Hepatocyte (in vitro differentiated cells): Measurements from ENCODE around the gene PTPN1. TPM values are rescaled to one million over a fixed set of nuclear protein-coding genes. Genes with fewer than 3 reads are reported as not detected.

Source experiments
- DNase-seq: peaks from one replicate; pipeline ENCODE4 v3.0.0-alpha.2; 2016; ENCODE audit warnings: low spot score
- H2AFZ ChIP-seq: fragments of 200-600 bp; sonication (generic); 2 replicates; pipeline ENCODE4 v1.6.0; 2016; ENCODE audit warnings: antibody characterized with exemption, mild to moderate bottlenecking
- H3K27ac ChIP-seq: fragments of 200-600 bp; sonication (generic); 2 replicates; pipeline ENCODE4 v1.5.1; 2016; ENCODE audit warnings: mild to moderate bottlenecking
- H3K27me3 ChIP-seq: fragments of 200-600 bp; sonication (generic); 2 replicates; pipeline ENCODE4 v1.6.1; 2016
- H3K36me3 ChIP-seq: fragments of 200-600 bp; sonication (generic); replicated peaks from 2 replicates; pipeline ENCODE4 v1.5.1; 2016; ENCODE audit warnings: low read depth; ENCODE audit not compliant: insufficient read depth
- H3K4me1 ChIP-seq: fragments of 200-600 bp; sonication (generic); 2 replicates; pipeline ENCODE4 v1.5.1; 2016; ENCODE audit warnings: mild to moderate bottlenecking, moderate library complexity; ENCODE audit not compliant: insufficient read depth
- H3K4me2 ChIP-seq: fragments of 200-600 bp; sonication (generic); 2 replicates; pipeline ENCODE4 v1.6.0; 2016
- H3K4me3 ChIP-seq: fragments of 200-600 bp; sonication (generic); 2 replicates; pipeline ENCODE4 v1.5.1; 2016; ENCODE audit warnings: mild to moderate bottlenecking
- H3K79me2 ChIP-seq: fragments of 200-600 bp; sonication (generic); 2 replicates; pipeline ENCODE4 v1.6.0; 2017; ENCODE audit warnings: mild to moderate bottlenecking
- H3K9me2 ChIP-seq: fragments of 200-600 bp; sonication (generic); replicated peaks from 2 replicates; pipeline ENCODE4 v1.6.0; 2017; ENCODE audit warnings: mild to moderate bottlenecking; ENCODE audit not compliant: insufficient read depth
- H3K9me3 ChIP-seq: fragments of 200-600 bp; sonication (generic); 2 replicates; pipeline ENCODE4 v1.5.1; 2016; ENCODE audit warnings: low read depth, mild to moderate bottlenecking
- H4K20me1 ChIP-seq: fragments of 200-600 bp; sonication (generic); 2 replicates; pipeline ENCODE4 v1.6.0; 2016; ENCODE audit warnings: mild to moderate bottlenecking; ENCODE audit not compliant: insufficient read depth, poor library complexity, severe bottlenecking
- EZH2 ChIP-seq: fragments of 200-600 bp; sonication (generic); IDR thresholded peaks from 2 replicates; pipeline ENCODE4 v1.6.1; 2016; ENCODE audit warnings: antibody characterized with exemption, mild to moderate bottlenecking, borderline replicate concordance
- EZH2phosphoT487 ChIP-seq: fragments of 200-600 bp; sonication (generic); IDR thresholded peaks from one replicate; pipeline ENCODE4 v1.6.1; 2018; ENCODE audit warnings: antibody characterized with exemption, mild to moderate bottlenecking, low read depth, moderate library complexity; ENCODE audit not compliant: unreplicated experiment, severe bottlenecking
- WGBS: methylation state at CpG from one replicate; pipeline ENCODE4 v1.1.6; 2016; ENCODE audit warnings: low lambda C conversion rate; ENCODE audit errors: missing lambda C conversion rate; 5-methylcytosine and 5-hydroxymethylcytosine counted together
- polyA plus RNA-seq: library from polyadenylated mRNA; unstranded; fragments of >200 nt; fragmentation: Nextera tagmentation; extraction: Ambion mirVana; gene quantifications from 2 replicates; pipeline ENCODE4 v1.2.1, GENCODE V29; 2016
- total RNA-seq: library from RNA; depleted of rRNA; stranded (reverse); fragments of >200 nt; gene quantifications from 2 replicates; pipeline ENCODE4 v1.2.3, GENCODE V29; 2014
- TF ChIP-seq, protein P1 (sequence below): fragments of 200-600 bp; sonication (generic); IDR thresholded peaks from 2 replicates; pipeline ENCODE4 v1.5.1; 2016; ENCODE audit warnings: antibody characterized with exemption, mild to moderate bottlenecking; ENCODE audit not compliant: poor library complexity

Gene PTPN1
- total and polyA plus RNA-seq, 2 experiments from 2014 or later: 22.0 to 32.1 TPM

DNA sequence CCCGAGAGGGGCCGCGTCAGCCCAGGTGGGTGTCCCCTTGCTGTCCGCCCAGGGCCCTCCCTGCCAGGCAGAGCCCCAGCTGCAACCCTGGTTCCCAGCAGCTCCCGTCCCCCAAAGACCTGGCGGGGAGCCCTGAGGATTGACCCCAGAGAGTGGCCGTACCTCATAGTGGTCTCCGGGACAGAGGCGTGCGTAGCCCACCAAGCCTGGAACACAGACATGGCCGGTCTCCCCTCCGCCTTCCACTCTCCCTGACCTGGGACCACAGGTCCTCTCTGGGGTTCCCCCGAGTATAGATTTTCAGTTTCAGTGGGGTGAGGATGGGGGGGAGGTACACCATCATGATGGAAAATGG is 98.5 kb downstream of the PTPN1 start:
- DNase-seq: no peak
- Histone ChIP-seq H3K36me3 (no peaks in the 10 kb centered on the region), H3K79me2 (no peaks in the 10 kb centered on the region), H2AFZ (no peak overlapping the region), H3K4me2 (no peak overlapping the region), H3K9me3 (no peaks in the 10 kb centered on the region), H3K4me3 (no peak overlapping the region), H3K27ac (no peak overlapping the region), H4K20me1 (no peaks in the 10 kb centered on the region), H3K27me3 (no peaks in the 10 kb centered on the region), H3K9me2 (no peaks in the 10 kb centered on the region), H3K4me1 (no peaks in the 10 kb centered on the region)
- WGBS: 97% methylated on average over 12 of the region's 13 CpGs
- no peak for TF ChIP-seq EZH2
- no peak for TF ChIP-seq EZH2phosphoT487
- TF ChIP-seq, protein P1, sequence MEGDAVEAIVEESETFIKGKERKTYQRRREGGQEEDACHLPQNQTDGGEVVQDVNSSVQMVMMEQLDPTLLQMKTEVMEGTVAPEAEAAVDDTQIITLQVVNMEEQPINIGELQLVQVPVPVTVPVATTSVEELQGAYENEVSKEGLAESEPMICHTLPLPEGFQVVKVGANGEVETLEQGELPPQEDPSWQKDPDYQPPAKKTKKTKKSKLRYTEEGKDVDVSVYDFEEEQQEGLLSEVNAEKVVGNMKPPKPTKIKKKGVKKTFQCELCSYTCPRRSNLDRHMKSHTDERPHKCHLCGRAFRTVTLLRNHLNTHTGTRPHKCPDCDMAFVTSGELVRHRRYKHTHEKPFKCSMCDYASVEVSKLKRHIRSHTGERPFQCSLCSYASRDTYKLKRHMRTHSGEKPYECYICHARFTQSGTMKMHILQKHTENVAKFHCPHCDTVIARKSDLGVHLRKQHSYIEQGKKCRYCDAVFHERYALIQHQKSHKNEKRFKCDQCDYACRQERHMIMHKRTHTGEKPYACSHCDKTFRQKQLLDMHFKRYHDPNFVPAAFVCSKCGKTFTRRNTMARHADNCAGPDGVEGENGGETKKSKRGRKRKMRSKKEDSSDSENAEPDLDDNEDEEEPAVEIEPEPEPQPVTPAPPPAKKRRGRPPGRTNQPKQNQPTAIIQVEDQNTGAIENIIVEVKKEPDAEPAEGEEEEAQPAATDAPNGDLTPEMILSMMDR: no peak

DNA sequence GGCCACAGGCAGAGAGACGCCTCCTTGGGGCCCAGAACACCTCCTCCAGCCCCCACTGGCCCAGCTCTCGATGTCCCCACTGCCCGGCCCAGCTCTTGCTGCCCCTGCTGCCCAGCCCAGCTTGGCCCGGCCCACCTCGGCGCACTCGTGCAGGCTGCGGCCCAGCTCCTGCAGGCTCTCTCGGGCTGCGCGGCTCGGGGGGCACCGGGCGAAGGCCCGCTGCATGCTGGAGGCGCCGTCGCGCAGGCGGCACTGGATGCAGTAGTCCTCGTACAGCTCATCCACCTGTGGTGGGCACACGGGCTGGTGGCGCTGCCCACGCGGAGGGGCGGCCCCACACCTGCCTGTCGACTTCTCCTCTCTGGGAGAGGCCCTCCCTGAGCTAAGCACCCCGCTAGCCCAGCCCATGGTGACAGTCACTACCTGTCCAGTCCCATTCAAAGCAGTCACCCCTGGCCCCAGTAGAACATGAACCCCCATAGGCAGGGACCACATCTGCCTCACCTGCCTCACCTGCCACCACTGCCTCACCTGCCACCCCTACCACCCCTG is 99.3 kb downstream of the PTPN1 start:
- WGBS: 96% methylated on average over 24 of the region's 28 CpGs
- Histone ChIP-seq H3K4me1 (no peaks in the 10 kb centered on the region), H4K20me1 (no peaks in the 10 kb centered on the region), H3K9me2 (no peaks in the 10 kb centered on the region), H2AFZ (no peak overlapping the region), H3K4me3 (no peak overlapping the region), H3K27ac (no peak overlapping the region), H3K4me2 (no peak overlapping the region), H3K79me2 (no peaks in the 10 kb centered on the region), H3K36me3 (no peaks in the 10 kb centered on the region), H3K27me3 (no peaks in the 10 kb centered on the region), H3K9me3 (no peaks in the 10 kb centered on the region)
- TF ChIP-seq EZH2phosphoT487: no peak
- TF ChIP-seq, protein P1: no peak
- no peak for TF ChIP-seq EZH2
- no peak for DNase-seq

DNA sequence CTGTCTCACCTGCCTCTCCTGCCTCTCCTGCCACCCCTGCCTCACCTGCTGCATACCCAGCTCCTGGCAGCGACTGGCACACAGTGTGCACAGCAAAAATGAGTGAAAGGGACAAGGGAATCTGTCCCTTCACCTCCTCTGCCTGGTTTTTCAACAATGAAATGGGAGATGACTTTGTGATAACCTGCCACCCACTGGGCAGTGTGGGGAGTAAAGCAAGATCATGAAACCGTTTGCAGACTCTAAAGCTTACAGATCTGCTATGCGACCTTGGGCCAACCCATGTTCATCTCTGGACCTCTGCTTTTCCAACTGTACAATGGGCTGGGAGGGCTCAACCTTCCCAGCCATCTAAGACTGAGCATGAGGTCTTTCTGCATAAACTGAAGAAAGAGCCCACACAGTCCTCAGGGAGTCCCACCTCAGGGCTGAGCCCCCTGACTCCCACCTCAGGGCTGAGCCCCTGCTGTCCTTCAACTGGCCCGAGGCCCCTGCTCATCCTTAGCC is 100.1 kb downstream of the PTPN1 start:
- Histone ChIP-seq H3K79me2 (no peaks in the 10 kb centered on the region), H3K4me2 (no peak overlapping the region), H3K4me1 (no peaks in the 10 kb centered on the region), H4K20me1 (no peaks in the 10 kb centered on the region), H3K36me3 (no peaks in the 10 kb centered on the region), H3K27ac (no peak overlapping the region), H2AFZ (no peak overlapping the region), H3K9me2 (no peaks in the 10 kb centered on the region), H3K4me3 (no peak overlapping the region), H3K27me3 (no peaks in the 10 kb centered on the region), H3K9me3 (no peaks in the 10 kb centered on the region)
- TF ChIP-seq, protein P1: no peak
- TF ChIP-seq EZH2phosphoT487 (no peak), EZH2 (no peak)
- WGBS: 71% methylated on average over 4 of the region's 4 CpGs
- DNase-seq: no peak
